CD4-positive, alpha-beta T cell treated with Interferon alpha-2 for 1 hour (primary cell): ENCODE measurements around the gene ERC2.

ENCODE experiments used
- DNase-seq, 2 donors: peaks; one replicate each; pipeline ENCODE4 v3.0.0-alpha.2; 2020 to 2022

ERC2 gene

GRCh38 chr3:55654123-55654760 is 814.0 kb downstream of the ERC2 start:
- DNase-seq, result no peak

- no peak for DNase-seq
These were observed 817.3 kb downstream of the ERC2 start for GRCh38 chr3:55651011-55651410.

- DNase-seq, result no peak
These were observed 818.3 kb downstream of the ERC2 start for GRCh38 chr3:55650011-55650410.

- no peak for DNase-seq
These were observed 818.7 kb downstream of the ERC2 start for GRCh38 chr3:55649554-55649953.

GRCh38 chr3:55648591-55649318 is 819.5 kb downstream of the ERC2 start:
- DNase-seq, result no peak

- no peak for DNase-seq
These were observed 820.6 kb downstream of the ERC2 start for GRCh38 chr3:55647670-55648069.

- DNase-seq, result no peak
These were observed 821.2 kb downstream of the ERC2 start for GRCh38 chr3:55647063-55647462.

GRCh38 chr3:55646121-55646520 is 822.1 kb downstream of the ERC2 start:
- no peak for DNase-seq

- no peak for DNase-seq
These were observed 822.8 kb downstream of the ERC2 start for GRCh38 chr3:55645422-55645821.

- no peak for DNase-seq
These were observed 825.0 kb downstream of the ERC2 start for GRCh38 chr3:55643283-55643682.

- no peak for DNase-seq
These were observed 826.3 kb downstream of the ERC2 start for GRCh38 chr3:55641964-55642363.

GRCh38 chr3:55639896-55640765 is 828.1 kb downstream of the ERC2 start:
- DNase-seq, result no peak

- DNase-seq, result no peak
These were observed 829.1 kb downstream of the ERC2 start for GRCh38 chr3:55639143-55639542.

- DNase-seq, result no peak
These were observed 830.2 kb downstream of the ERC2 start for GRCh38 chr3:55637906-55638638.

GRCh38 chr3:55636300-55637195 is 831.7 kb downstream of the ERC2 start:
- no peak for DNase-seq

- no peak for DNase-seq
These were observed 833.9 kb downstream of the ERC2 start for GRCh38 chr3:55634345-55634744.

GRCh38 chr3:55633333-55633732 is 834.9 kb downstream of the ERC2 start:
- no peak for DNase-seq

- no peak for DNase-seq
These were observed 836.4 kb downstream of the ERC2 start for GRCh38 chr3:55631766-55632331.

- DNase-seq, result no peak
These were observed 837.4 kb downstream of the ERC2 start for GRCh38 chr3:55630921-55631299.

GRCh38 chr3:55630280-55630920 is 837.9 kb downstream of the ERC2 start:
- no peak for DNase-seq

- no peak for DNase-seq
These were observed 838.8 kb downstream of the ERC2 start for GRCh38 chr3:55629432-55629831.
